Measurements from ENCODE around the gene RBM19.

DNA sequence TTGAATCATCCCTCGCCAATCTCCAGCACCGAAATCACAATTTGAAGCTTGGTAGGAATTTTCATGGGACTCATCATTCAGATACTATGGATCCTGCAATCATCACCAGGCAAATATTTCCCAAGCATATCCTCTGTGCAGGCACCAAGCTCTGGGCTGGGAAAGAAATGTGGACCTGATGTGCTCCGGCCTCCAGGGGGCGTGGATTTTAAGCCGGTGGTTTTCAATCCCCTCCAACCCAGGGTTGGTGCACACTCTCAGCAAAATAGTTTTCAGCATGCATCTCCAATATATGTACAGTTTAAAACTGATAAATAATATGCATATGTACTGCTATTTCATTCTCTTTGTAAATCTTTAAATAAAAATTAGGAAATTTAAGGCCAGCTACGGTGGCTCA, 98.9 kb downstream of the RBM19 start:
- TF ChIP-seq, protein P1, sequence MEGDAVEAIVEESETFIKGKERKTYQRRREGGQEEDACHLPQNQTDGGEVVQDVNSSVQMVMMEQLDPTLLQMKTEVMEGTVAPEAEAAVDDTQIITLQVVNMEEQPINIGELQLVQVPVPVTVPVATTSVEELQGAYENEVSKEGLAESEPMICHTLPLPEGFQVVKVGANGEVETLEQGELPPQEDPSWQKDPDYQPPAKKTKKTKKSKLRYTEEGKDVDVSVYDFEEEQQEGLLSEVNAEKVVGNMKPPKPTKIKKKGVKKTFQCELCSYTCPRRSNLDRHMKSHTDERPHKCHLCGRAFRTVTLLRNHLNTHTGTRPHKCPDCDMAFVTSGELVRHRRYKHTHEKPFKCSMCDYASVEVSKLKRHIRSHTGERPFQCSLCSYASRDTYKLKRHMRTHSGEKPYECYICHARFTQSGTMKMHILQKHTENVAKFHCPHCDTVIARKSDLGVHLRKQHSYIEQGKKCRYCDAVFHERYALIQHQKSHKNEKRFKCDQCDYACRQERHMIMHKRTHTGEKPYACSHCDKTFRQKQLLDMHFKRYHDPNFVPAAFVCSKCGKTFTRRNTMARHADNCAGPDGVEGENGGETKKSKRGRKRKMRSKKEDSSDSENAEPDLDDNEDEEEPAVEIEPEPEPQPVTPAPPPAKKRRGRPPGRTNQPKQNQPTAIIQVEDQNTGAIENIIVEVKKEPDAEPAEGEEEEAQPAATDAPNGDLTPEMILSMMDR (IDR thresholded peaks at IDR 0.05; ENCODE audit: low read length), result peak; percentile 32; the same call in 1 of the 2 replicates
- TF ChIP-seq EZH2 (IDR thresholded peaks at IDR 0.05; ENCODE audit: borderline replicate concordance, low read length), result no peak
